Measurements from ENCODE around the gene FAM229B. TPM values are rescaled to one million over a fixed set of nuclear protein-coding genes. Genes with fewer than 3 reads are reported as not detected.
A peak's percentile ranks its signal among the peaks of the same experiment; 100 is the strongest.

Gene FAM229B
- total RNA-seq, 1 donor from 2014 or later, result 69.5 TPM

DNA sequence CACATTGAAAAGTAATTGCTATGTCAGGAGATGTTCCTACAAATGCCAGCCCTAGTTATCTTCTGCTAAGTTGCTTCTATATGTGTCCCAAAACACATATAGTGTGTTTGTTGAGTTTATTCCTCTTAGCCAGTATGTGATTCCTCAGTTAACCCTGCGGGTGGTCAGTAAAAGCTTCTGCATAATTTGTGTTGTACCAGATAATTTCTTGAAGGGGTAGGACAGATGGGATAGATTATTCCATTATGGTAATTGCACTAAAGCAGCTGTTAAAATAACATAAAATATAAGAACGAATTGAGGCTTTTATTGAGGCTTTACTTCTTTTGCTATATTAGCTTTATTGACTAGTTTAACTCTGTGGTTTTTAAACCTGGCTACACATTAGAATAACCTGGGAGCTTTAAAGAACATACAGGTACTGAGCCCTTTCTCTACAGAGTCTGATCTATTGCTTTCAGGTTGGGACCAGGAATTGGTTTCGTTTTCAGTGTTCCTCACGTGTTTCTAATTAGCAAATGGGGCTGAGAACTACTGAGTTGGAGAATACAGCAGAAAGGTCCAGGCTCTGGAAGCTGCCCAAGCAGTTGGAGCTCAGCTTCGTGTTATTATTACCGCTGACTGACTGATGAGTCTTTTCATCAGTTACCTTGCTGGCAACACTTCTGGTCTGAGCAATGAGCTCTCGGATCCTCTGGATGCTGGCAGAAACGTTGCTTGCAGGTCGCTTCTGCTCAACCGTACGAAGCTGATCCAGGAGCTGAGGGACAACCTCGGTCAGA, 56.9 kb downstream of the FAM229B start:
- peaks cover 93% of the 10 kb centered on the region for H3K36me3 ChIP-seq
- no peaks in the 10 kb centered on the region for H3K27me3 ChIP-seq (ENCODE audit: low read depth)
- H3K27ac ChIP-seq (replicated peaks), result no peak overlapping the region
- peaks cover 6% of the 10 kb centered on the region for H3K4me1 ChIP-seq
- intact Hi-C loops (cut with micrococcal nuclease), result no loop called here
- DNase-seq, result no peak
- no peak overlapping the region for H3K4me3 ChIP-seq
- TF ChIP-seq, protein P1, sequence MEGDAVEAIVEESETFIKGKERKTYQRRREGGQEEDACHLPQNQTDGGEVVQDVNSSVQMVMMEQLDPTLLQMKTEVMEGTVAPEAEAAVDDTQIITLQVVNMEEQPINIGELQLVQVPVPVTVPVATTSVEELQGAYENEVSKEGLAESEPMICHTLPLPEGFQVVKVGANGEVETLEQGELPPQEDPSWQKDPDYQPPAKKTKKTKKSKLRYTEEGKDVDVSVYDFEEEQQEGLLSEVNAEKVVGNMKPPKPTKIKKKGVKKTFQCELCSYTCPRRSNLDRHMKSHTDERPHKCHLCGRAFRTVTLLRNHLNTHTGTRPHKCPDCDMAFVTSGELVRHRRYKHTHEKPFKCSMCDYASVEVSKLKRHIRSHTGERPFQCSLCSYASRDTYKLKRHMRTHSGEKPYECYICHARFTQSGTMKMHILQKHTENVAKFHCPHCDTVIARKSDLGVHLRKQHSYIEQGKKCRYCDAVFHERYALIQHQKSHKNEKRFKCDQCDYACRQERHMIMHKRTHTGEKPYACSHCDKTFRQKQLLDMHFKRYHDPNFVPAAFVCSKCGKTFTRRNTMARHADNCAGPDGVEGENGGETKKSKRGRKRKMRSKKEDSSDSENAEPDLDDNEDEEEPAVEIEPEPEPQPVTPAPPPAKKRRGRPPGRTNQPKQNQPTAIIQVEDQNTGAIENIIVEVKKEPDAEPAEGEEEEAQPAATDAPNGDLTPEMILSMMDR (IDR thresholded peaks at IDR 0.05; ENCODE audit: borderline replicate concordance), result no peak
- no peaks in the 10 kb centered on the region for H3K9me3 ChIP-seq (replicated peaks)

GRCh38 chr6:112145080-112145573, 57.7 kb downstream of the FAM229B start:
- no peak overlapping the region for H3K4me3 ChIP-seq
- intact Hi-C loops (cut with micrococcal nuclease), result no loop called here
- TF ChIP-seq, protein P1 (IDR thresholded peaks at IDR 0.05; ENCODE audit: borderline replicate concordance), result no peak
- H3K4me1 ChIP-seq, result peaks cover 9% of the 10 kb centered on the region
- peaks cover 86% of the 10 kb centered on the region for H3K36me3 ChIP-seq
- H3K27ac ChIP-seq (replicated peaks), result peak overlapping the region; percentile 20
- H3K27me3 ChIP-seq (ENCODE audit: low read depth), result no peaks in the 10 kb centered on the region
- DNase-seq, result no peak
- H3K9me3 ChIP-seq (replicated peaks), result no peaks in the 10 kb centered on the region

- intact Hi-C loops (cut with micrococcal nuclease), result no loop called here
Measured at GRCh38 chr6:112148103-112148502, 60.7 kb downstream of the FAM229B start.

GRCh38 chr6:112149236-112149635, 61.8 kb downstream of the FAM229B start:
- Histone ChIP-seq H3K4me1 (peaks cover 19% of the 10 kb centered on the region), H3K27ac (replicated peaks) (peak overlapping the region; percentile 52), H3K9me3 (replicated peaks) (no peaks in the 10 kb centered on the region), H3K36me3 (peaks cover 83% of the 10 kb centered on the region), H3K27me3 (ENCODE audit: low read depth) (no peaks in the 10 kb centered on the region), H3K4me3 (no peak overlapping the region)
- TF ChIP-seq, protein P1 (IDR thresholded peaks at IDR 0.05; ENCODE audit: borderline replicate concordance), result no peak
- intact Hi-C loops (cut with micrococcal nuclease), result no loop called here
- DNase-seq, result no peak

More at GRCh38 chr6:112148103-112148502, 60.7 kb downstream of the FAM229B start:
- Histone ChIP-seq H3K27me3 (ENCODE audit: low read depth) (no peaks in the 10 kb centered on the region), H3K27ac (replicated peaks) (no peak overlapping the region), H3K4me1 (peaks cover 19% of the 10 kb centered on the region), H3K9me3 (replicated peaks) (no peaks in the 10 kb centered on the region), H3K36me3 (peaks cover 83% of the 10 kb centered on the region), H3K4me3 (no peak overlapping the region)
- no peak for DNase-seq
- TF ChIP-seq, protein P1 (IDR thresholded peaks at IDR 0.05; ENCODE audit: borderline replicate concordance), result no peak

GRCh38 chr6:112149719-112150263, 62.4 kb downstream of the FAM229B start:
- Histone ChIP-seq H3K4me1 (peaks cover 19% of the 10 kb centered on the region), H3K36me3 (peaks cover 83% of the 10 kb centered on the region), H3K9me3 (replicated peaks) (no peaks in the 10 kb centered on the region), H3K27ac (replicated peaks) (peak overlapping the region; percentile 52), H3K27me3 (ENCODE audit: low read depth) (no peaks in the 10 kb centered on the region), H3K4me3 (no peak overlapping the region)
- no peak for DNase-seq
- TF ChIP-seq, protein P1 (IDR thresholded peaks at IDR 0.05; ENCODE audit: borderline replicate concordance), result no peak
- intact Hi-C loops (cut with micrococcal nuclease), result no loop called here
